HL-60/S4 treated with phorbol 12-myristate 13-acetate at 8.2 ng/mL for 4 days and 3 days (cell line): Measurements from ENCODE around the gene ROCK2.

ENCODE experiments used
- in situ Hi-C: fragments of 300-500 bp; cut with MboI; formaldehyde crosslinking; loops from 2 replicates; pipeline ENCODE4 v1.15.0; 2022; ENCODE audit warnings: low sequenced_read_pairs

ROCK2 gene

DNA sequence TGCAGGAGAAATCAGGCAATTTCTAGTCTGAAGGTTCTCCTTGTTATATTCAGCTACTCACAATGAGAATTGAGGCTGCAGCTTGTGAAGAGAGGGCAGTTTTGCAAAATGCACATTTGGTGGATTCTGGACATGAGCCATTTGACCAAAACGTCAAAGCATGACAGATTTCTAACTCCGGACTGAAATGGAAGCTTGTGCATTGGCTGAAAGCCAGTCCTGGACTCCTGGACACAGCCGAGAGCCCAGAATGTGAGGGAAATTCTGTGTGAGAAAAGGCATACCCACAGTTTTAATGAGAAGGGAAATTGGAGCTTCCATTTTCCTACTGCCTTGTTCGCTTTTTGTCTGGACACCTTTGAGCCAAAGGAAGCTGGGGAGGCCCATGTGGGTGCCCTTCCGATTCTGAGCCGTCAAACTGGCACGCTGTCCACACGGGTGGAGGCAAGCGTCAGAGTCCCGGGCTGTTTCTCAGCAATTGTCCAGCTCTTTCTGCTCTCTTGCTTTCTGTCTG is 23.7 kb upstream of the ROCK2 start:
- in situ Hi-C loops: no loop called here

DNA sequence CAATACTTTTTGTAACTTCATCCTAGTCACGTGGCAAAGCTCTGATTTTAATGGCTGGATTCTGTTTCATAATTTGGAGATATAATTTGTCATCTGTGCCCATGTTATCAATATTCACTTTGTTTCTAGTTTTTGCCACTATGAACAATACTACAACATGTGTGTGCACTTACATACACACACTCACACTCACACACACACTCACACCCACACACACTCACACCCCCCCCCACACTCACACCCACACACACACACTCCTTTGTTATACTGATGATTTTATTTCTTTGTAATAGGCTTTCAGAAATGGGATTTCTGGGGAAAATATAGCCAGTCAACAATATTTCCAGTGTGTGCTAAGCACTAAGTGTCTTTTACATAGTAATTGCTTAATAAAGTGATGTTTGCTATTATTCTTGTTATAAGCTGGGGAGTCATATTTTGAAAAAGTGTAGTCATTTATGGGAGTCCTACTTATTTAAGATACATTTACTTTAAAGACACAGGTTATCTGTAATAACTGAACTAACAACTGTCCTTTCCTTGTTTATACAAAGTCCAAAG is 22.8 kb upstream of the ROCK2 start:
- in situ Hi-C loops: no loop called here

- in situ Hi-C loops: no loop called here
These were observed 21.9 kb upstream of the ROCK2 start for GRCh38 chr2:11366326-11366741.

- in situ Hi-C loops: no loop called here
These were observed 20.9 kb upstream of the ROCK2 start for GRCh38 chr2:11365096-11365879.

DNA sequence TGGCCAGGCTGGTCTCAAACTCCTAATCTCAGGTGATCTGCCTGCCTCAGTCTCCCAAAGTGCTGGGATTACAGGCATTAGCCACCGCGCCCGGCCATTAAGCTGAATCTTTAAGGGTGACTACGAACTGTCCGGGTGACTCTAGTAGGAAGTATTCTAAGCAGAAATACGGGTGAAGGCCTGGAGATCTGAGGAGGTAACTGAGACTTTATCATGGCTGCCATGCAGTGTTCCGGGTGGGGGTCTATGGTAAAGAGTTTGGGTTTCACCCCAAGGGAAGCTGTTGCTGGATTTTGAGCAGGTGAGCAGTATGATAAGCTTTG is 20.1 kb upstream of the ROCK2 start:
- in situ Hi-C loops: no loop called here

GRCh38 chr2:11363868-11364564 is 19.6 kb upstream of the ROCK2 start:
- in situ Hi-C loops: no loop called here

GRCh38 chr2:11359865-11360264 is 15.4 kb upstream of the ROCK2 start:
- in situ Hi-C loops: no loop called here

DNA sequence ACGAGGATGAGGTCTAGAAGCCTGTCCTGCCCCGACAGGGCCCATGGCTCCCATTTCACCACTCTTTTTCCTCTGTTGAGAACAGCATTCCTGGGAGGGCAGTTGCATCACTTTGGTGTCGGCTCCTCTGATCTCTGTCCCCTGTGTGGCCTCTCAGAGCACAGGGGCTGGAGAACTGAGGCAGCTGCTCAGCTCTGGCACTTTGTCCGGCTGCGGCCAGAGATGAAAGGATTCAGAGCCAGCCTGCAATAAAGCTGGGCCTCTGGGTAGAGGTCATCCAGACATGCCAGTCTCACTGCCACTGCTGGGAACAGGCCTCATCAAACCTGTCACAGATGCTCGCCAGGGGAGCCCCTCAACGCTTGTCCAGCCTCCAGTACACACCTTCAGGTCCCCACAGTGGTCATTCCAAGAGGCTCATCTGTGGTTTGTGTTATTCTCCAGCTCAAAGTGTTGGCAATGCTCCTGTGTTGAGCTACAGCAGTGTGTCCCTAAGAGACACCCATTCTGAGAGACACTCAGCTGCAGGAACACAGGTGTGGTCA is 13.1 kb upstream of the ROCK2 start:
- in situ Hi-C loops: no loop called here

GRCh38 chr2:11356764-11357163 is 12.3 kb upstream of the ROCK2 start:
- in situ Hi-C loops: no loop called here

DNA sequence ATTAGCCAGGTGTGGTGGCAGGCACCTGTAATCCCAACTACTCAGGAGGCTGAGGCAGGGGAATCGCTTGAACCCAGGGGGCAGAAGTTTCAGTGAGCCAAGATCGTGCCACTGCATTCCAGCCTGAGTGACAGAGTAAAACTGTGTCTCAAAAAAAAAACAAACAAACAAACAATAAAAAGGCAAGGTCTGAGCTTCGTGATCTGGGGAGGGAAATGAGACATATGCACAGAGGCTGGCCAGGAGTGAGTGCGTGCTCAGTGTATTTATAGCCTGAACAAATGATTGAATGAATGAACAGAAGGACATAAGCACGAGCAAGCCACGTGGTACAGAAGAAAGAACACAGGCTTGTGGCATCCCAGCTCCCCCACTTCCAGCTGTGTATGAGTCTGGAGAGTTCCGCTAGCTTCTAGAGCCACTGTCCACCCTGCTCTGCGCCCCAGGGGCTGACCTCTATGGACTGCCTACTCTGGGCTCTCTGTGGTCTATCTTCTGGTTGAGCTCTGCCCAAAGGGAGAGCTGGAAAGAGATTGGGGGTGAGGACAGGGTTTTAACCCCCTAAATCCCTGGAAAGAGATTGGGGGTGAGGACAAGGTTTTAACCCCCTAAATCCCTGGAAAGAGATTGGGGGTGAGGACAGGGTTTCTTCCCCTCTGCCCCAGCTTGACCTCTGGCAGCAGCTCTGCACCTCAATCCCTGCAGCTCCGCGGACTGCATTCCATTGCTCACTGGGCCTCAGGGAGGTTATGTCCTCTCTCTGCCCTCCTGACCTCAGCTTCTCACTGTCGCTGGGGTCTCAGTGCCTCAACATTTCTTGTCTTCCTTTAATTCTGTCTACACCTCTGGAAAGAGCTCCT is 11.0 kb upstream of the ROCK2 start:
- in situ Hi-C loops: no loop called here

- in situ Hi-C loops: no loop called here
These were observed 10.1 kb upstream of the ROCK2 start for GRCh38 chr2:11354363-11355154.

- in situ Hi-C loops: no loop called here
These were observed 8.5 kb upstream of the ROCK2 start for GRCh38 chr2:11352781-11353537.

- in situ Hi-C loops: no loop called here
These were observed 3.8 kb upstream of the ROCK2 start for GRCh38 chr2:11348209-11348749.

DNA sequence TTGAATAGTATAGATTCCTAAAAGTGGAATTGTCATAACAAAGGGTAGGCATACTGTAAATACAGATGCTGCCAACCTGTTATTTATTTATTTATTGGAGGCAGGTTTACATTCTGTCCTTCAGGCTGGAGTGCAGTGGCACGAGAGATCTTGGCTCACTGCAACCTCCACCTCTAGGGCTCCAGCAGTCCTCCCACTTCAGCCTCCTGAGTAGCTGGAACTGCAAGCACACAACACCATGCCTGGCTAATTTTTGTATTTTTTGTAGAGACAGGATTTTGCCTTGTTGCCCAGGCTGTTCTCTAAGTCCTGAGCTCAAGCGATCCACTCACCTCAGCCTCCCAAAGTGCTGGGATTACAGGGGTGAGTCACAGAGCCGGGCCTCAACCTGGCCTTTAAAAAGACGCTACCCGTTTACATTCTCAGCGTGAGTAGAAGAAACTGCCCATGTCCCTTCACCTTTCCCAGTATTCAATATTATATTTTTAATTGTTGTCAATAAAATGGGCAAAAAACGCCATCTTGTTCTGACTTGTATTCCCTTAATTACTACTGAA is 3.0 kb upstream of the ROCK2 start:
- in situ Hi-C loops: no loop called here

- in situ Hi-C loops: no loop called here
These were observed 1.6 kb upstream of the ROCK2 start for GRCh38 chr2:11346023-11346482.

- in situ Hi-C loops: no loop called here
These were observed 681 bp upstream of the ROCK2 start for GRCh38 chr2:11344956-11345677.

- in situ Hi-C loops: no loop called here
These were observed 640 bp downstream of the ROCK2 start for GRCh38 chr2:11343650-11344341.

DNA sequence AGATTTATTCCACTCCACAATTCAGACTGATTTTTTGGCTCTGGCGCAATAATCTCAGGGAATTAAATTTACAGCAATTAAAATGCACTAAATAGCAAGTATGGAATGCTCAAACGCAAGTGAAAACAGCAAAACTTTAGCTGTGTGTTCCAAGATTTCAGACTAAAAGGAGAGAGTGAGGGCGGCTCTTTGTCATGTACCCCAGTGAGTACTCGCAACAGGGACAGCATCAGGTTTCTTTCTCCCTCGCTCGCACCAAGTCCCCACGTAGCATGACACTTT is 1.1 kb downstream of the ROCK2 start:
- in situ Hi-C loops: no loop called here
